ENCODE measurements around the gene ABHD15.

Gene ABHD15

GRCh38 chr17:29514792-29515191 lies 52.0 kb downstream of the ABHD15 start:
- DNase-seq = no peak

- no peak for DNase-seq
Measured at GRCh38 chr17:29510953-29511352, 55.9 kb downstream of the ABHD15 start.
